Mammary epithelial cell (primary cell): Measurements from ENCODE around the gene PRRT1B.

Experiments
- EZH2 ChIP-seq: IDR thresholded peaks from 2 replicates; pipeline ENCODE4 v1.6.1; 2012; ENCODE audit warnings: low read length, inconsistent platforms, borderline replicate concordance
- TF ChIP-seq, protein P1 (sequence below), 2 donors: IDR thresholded peaks in 1 of 2; conservative IDR thresholded peaks in 1 of 2; 2 replicates each; pipeline ENCODE4 v1.5.1; 2011 to 2012; ENCODE audit warnings: inconsistent platforms in 2 of 2, low read length in 2 of 2, mild to moderate bottlenecking in 2 of 2, control low read depth in 1 of 2, low read depth in 1 of 2; ENCODE audit not compliant: insufficient read depth in 1 of 2; ENCODE audit errors: extremely low read depth in 1 of 2

DNA sequence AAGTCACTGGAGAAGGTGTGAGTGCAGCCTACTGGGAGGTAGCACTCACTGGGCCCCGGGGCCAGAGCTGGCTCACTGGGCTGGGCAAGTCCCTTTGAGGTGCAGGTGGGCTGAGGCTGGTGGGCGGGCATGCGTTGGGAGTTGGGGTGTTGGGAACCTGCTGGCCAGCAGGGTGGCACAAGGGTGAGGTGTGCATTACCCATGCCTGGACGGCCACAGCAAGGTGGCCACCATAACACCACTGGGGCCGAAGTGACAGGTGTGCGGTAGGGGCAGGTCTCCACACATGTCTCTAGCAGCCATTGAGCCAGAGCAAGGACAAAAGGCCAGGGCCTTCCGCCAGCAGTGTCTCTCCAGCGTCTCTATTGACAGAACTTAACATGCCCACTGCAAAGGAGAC lies 22.6 kb downstream of the PRRT1B start:
- TF ChIP-seq, protein P1, sequence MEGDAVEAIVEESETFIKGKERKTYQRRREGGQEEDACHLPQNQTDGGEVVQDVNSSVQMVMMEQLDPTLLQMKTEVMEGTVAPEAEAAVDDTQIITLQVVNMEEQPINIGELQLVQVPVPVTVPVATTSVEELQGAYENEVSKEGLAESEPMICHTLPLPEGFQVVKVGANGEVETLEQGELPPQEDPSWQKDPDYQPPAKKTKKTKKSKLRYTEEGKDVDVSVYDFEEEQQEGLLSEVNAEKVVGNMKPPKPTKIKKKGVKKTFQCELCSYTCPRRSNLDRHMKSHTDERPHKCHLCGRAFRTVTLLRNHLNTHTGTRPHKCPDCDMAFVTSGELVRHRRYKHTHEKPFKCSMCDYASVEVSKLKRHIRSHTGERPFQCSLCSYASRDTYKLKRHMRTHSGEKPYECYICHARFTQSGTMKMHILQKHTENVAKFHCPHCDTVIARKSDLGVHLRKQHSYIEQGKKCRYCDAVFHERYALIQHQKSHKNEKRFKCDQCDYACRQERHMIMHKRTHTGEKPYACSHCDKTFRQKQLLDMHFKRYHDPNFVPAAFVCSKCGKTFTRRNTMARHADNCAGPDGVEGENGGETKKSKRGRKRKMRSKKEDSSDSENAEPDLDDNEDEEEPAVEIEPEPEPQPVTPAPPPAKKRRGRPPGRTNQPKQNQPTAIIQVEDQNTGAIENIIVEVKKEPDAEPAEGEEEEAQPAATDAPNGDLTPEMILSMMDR (conservative IDR thresholded peaks at IDR 0.05 in 1 of 2, IDR thresholded peaks at IDR 0.05 in 1 of 2; ENCODE audit: extremely low read depth in 1 of 2, insufficient read depth in 1 of 2, low read depth in 1 of 2, low read length in 2 of 2): no peak
- no peak for TF ChIP-seq EZH2
